B cell (primary cell): ENCODE measurements around the gene TOM1L1. TPM values are rescaled to one million over a fixed set of nuclear protein-coding genes. Genes with fewer than 3 reads are reported as not detected.

Source experiments
- ATAC-seq: fragments of 200-7000 bp; cut with Tn5 transposase; one replicate; pipeline ENCODE4 v1.10.0; 2021; ENCODE audit warnings: low read depth, mild to moderate bottlenecking, moderate number of reproducible peaks, moderate library complexity
- CTCF ChIA-PET: fragments of 350-600 bp; sonication (Branson Sonifier 250); formaldehyde crosslinking; loops from one replicate; lab custom pipeline; 2021; ENCODE audit warnings: antibody characterized with exemption, inconsistent platforms; lab: Charles Lee
- POLR2A ChIA-PET: fragments of 350-600 bp; sonication (Branson Sonifier 250); formaldehyde crosslinking; loops from one replicate; lab custom pipeline; 2021; ENCODE audit warnings: antibody characterized with exemption; lab: Charles Lee
- DNase-seq: peaks from one replicate; pipeline ENCODE4 v3.0.0; 2013
- H2AFZ ChIP-seq: 2 replicates; pipeline ENCODE4 v1.6.1; 2012; ENCODE audit warnings: mild to moderate bottlenecking, low read depth, low read length; ENCODE audit not compliant: insufficient read depth, poor library complexity, severe bottlenecking
- H3K27ac ChIP-seq, 2 donors: 1 replicate in 1 of 2; 2 replicates in 1 of 2; pipeline ENCODE4 v1.5.1; 2012 to 2013; ENCODE audit warnings: low read length in 2 of 2, mild to moderate bottlenecking in 2 of 2, moderate library complexity in 1 of 2
- H3K27me3 ChIP-seq, 4 experiments: fragments of 200-600 bp in 1 of 4; sonication (generic) in 1 of 4; replicated peaks in 1 of 4; 1 replicate in 2 of 4; 2 replicates in 2 of 4; pipeline versions ENCODE4 v1.6.1 to v1.7.0; 2013 to 2016; ENCODE audit warnings: low read length in 3 of 4, mild to moderate bottlenecking in 2 of 4, mixed read lengths in 1 of 4, moderate library complexity in 1 of 4; ENCODE audit not compliant: insufficient read depth in 4 of 4, control insufficient read depth in 3 of 4; ENCODE audit errors: control extremely low read depth in 1 of 4
- H3K36me3 ChIP-seq, 2 experiments: replicated peaks in 1 of 2; 1 replicate in 1 of 2; 2 replicates in 1 of 2; pipeline versions ENCODE4 v1.6.1 to v1.7.1; 2013; ENCODE audit warnings: low read length in 1 of 2; ENCODE audit not compliant: insufficient read depth in 2 of 2, control insufficient read depth in 1 of 2; ENCODE audit errors: control extremely low read depth in 1 of 2, extremely low read depth in 1 of 2
- H3K4me1 ChIP-seq, 2 donors: fragments of 200-600 bp in 1 of 2; sonication (generic) in 1 of 2; 1 replicate in 1 of 2; 2 replicates in 1 of 2; pipeline versions ENCODE4 v1.5.1 to v1.6.1; 2013 to 2017; ENCODE audit warnings: low read length in 2 of 2; ENCODE audit not compliant: control insufficient read depth in 2 of 2, insufficient read depth in 2 of 2
- H3K4me2 ChIP-seq: replicated peaks from 2 replicates; pipeline ENCODE3; 2012; ENCODE audit warnings: mild to moderate bottlenecking, low read depth, low read length; ENCODE audit not compliant: poor library complexity, severe bottlenecking
- H3K4me3 ChIP-seq, 5 experiments: fragments of 200-600 bp in 1 of 5; sonication (generic) in 1 of 5; 1 replicate in 3 of 5; 2 replicates in 2 of 5; pipeline versions ENCODE4 v1.5.1 to v1.7.0; 2011 to 2016; ENCODE audit warnings: low read length in 4 of 5, mild to moderate bottlenecking in 4 of 5, low read depth in 2 of 5, control low read depth in 1 of 5, moderate library complexity in 1 of 5; ENCODE audit not compliant: insufficient read depth in 1 of 5; ENCODE audit errors: control extremely low read depth in 1 of 5, extremely low read depth in 1 of 5
- H3K79me2 ChIP-seq: fragments of 200-600 bp; sonication (generic); one replicate; pipeline ENCODE4 v1.6.0; 2016; ENCODE audit warnings: low read length; ENCODE audit not compliant: control insufficient read depth, insufficient read depth
- H3K9ac ChIP-seq: fragments of 200-600 bp; sonication (generic); 2 replicates; pipeline ENCODE4 v1.6.1; 2017; ENCODE audit warnings: mild to moderate bottlenecking, low read length, moderate library complexity
- H3K9me3 ChIP-seq, 3 donors: one replicate each; pipeline versions ENCODE4 v1.6.1 to v1.7.1; 2013; ENCODE audit warnings: low read length in 2 of 3; ENCODE audit not compliant: control insufficient read depth in 2 of 3, insufficient read depth in 1 of 3; ENCODE audit errors: control extremely low read depth in 1 of 3
- H4K20me1 ChIP-seq: 2 replicates; pipeline ENCODE4 v1.6.0; 2012; ENCODE audit warnings: mild to moderate bottlenecking, low read length; ENCODE audit not compliant: insufficient read depth, control insufficient read depth, poor library complexity, severe bottlenecking
- H3K27ac Mint-ChIP-seq: one replicate; pipeline ENCODE4 v1.8.0; 2021; ENCODE audit warnings: mixed read lengths
- H3K27me3 Mint-ChIP-seq: one replicate; pipeline ENCODE4 v1.8.0; 2021; ENCODE audit warnings: mixed read lengths
- H3K4me1 Mint-ChIP-seq: one replicate; pipeline ENCODE4 v1.8.0; 2021; ENCODE audit warnings: mixed read lengths
- H3K4me3 Mint-ChIP-seq: one replicate; pipeline ENCODE4 v1.8.0; 2021; ENCODE audit warnings: mixed read lengths
- H3K9me3 Mint-ChIP-seq: one replicate; pipeline ENCODE4 v1.8.0; 2022; ENCODE audit warnings: mixed read lengths; ENCODE audit not compliant: insufficient read depth
- EZH2 ChIP-seq: IDR thresholded peaks from 2 replicates; pipeline ENCODE4 v1.6.1; 2012; ENCODE audit warnings: borderline replicate concordance, low read depth, mild to moderate bottlenecking, moderate library complexity, low read length; ENCODE audit not compliant: insufficient read depth, poor library complexity, severe bottlenecking
- WGBS: methylation state at CpG from one replicate; pipeline ENCODE4 v1.1.5; 2013; ENCODE audit warnings: missing lambda C conversion rate; ENCODE audit not compliant: insufficient coverage; 5-methylcytosine and 5-hydroxymethylcytosine counted together
- intact Hi-C: fragments of 100-400 bp; cut with micrococcal nuclease; formaldehyde crosslinking; loops from one replicate; pipeline ENCODE4 v1.10.0; 2022
- polyA plus RNA-seq: library from polyadenylated mRNA; depleted of rRNA; stranded (reverse); fragments of >200 nt; gene quantifications from 2 replicates; pipeline ENCODE4 v1.2.3, GENCODE V29; 2012
- total RNA-seq, 2 donors: library from RNA; stranded (reverse); fragments of 120-200 nt in 1 of 2; gene quantifications; 1 replicate in 1 of 2; 2 replicates in 1 of 2; pipeline versions ENCODE4 v1.2.3 to v1.2.4, GENCODE V29; 2013 to 2022
- TF ChIP-seq, protein P1 (sequence below): fragments of 200-600 bp; IDR thresholded peaks from one replicate; pipeline ENCODE4 v1.8.0; 2022; ENCODE audit warnings: antibody characterized with exemption, mild to moderate bottlenecking

Gene TOM1L1
- total and polyA plus RNA-seq, 2 donors (not counting 1 experiment from before 2014, with no cell fraction given), result not detected

DNA sequence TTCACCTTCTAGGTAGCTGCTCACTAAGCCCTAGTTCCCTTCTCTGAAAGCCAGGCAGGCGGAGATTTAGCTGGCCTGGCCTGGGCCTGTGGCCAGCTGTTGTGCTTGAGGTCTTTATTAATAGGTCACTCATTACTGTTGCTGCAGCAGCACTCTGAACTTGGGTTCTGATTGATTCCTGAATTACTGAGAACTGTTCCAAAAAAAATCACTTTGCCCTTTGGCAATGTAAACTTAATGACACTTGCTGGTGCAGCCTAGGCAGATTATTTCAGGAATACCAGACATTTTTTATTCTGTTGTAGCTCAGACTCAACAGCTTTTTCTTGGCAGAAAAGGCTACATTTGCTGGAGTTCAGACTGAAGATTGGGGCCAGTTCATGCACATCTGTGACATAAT is 2.7 kb downstream of the TOM1L1 start:
- peaks cover 0 to 7% of the 10 kb centered on the region in 2 donors for H3K4me1 ChIP-seq
- no peaks in the 10 kb centered on the region for H3K79me2 ChIP-seq
- H2AFZ ChIP-seq, result no peak overlapping the region
- H3K9me3 ChIP-seq, result no peaks in the 10 kb centered on the region
- no peak for DNase-seq
- H3K27me3 ChIP-seq, result peaks cover 0 to 16% (median 4%) of the 10 kb centered on the region in 4 experiments
- WGBS, result no CpG with 5 or more reads among the region's 1 CpG
- Mint-ChIP-seq H3K4me3 (no peak overlapping the region), H3K27ac (no peak overlapping the region), H3K4me1 (peaks cover 8% of the 10 kb centered on the region), H3K27me3 (peaks cover 29% of the 10 kb centered on the region), H3K9me3 (no peaks in the 10 kb centered on the region)
- no peak overlapping the region for H3K4me2 ChIP-seq
- ATAC-seq, result no peak
- H3K4me3 ChIP-seq, result no peak overlapping the region
- TF ChIP-seq EZH2, result no peak
- TF ChIP-seq, protein P1, sequence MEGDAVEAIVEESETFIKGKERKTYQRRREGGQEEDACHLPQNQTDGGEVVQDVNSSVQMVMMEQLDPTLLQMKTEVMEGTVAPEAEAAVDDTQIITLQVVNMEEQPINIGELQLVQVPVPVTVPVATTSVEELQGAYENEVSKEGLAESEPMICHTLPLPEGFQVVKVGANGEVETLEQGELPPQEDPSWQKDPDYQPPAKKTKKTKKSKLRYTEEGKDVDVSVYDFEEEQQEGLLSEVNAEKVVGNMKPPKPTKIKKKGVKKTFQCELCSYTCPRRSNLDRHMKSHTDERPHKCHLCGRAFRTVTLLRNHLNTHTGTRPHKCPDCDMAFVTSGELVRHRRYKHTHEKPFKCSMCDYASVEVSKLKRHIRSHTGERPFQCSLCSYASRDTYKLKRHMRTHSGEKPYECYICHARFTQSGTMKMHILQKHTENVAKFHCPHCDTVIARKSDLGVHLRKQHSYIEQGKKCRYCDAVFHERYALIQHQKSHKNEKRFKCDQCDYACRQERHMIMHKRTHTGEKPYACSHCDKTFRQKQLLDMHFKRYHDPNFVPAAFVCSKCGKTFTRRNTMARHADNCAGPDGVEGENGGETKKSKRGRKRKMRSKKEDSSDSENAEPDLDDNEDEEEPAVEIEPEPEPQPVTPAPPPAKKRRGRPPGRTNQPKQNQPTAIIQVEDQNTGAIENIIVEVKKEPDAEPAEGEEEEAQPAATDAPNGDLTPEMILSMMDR, result no peak
- H3K9ac ChIP-seq, result no peak overlapping the region
- intact Hi-C loops, result no loop called here
- CTCF ChIA-PET, result no interaction called here
- no peaks in the 10 kb centered on the region for H3K36me3 ChIP-seq
- no peaks in the 10 kb centered on the region for H4K20me1 ChIP-seq
- POLR2A ChIA-PET, result no interaction called here
- no peak overlapping the region for H3K27ac ChIP-seq

DNA sequence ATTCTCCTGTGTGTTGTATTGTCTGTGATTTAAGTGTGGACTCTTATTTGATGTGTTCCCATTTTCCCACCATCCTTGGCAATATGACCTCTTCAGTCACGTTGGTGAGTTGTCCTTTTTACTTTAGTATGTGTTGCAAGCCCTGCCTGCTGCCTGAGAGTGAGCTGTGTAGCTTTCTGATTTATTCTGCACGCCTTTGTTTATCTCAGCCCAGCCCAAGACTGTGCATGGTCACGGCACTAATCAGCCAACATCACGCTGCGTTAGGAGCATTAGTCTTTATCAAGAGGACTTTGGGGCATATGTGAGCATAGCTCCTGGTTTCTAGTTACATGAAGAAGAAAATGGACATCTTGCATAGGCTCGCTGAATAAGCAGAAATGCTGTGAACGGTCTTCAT is 6.0 kb downstream of the TOM1L1 start:
- WGBS, result 87% methylated on average over 5 of the region's 7 CpGs
- DNase-seq, result no peak
- ATAC-seq, result no peak
- TF ChIP-seq, protein P1, result no peak
- no peak for TF ChIP-seq EZH2
- H3K4me1 ChIP-seq, result no peaks in the 10 kb centered on the region
- H3K27ac ChIP-seq, result no peak overlapping the region
- Mint-ChIP-seq H3K9me3 (no peaks in the 10 kb centered on the region), H3K27ac (no peak overlapping the region), H3K4me3 (no peak overlapping the region), H3K4me1 (no peaks in the 10 kb centered on the region), H3K27me3 (peaks cover 5% of the 10 kb centered on the region)
- no peaks in the 10 kb centered on the region for H3K79me2 ChIP-seq
- no peak overlapping the region for H3K4me3 ChIP-seq
- H3K27me3 ChIP-seq, result no peaks in the 10 kb centered on the region
- intact Hi-C loops, result no loop called here
- no peaks in the 10 kb centered on the region for H3K9me3 ChIP-seq
- H3K4me2 ChIP-seq, result no peak overlapping the region
- no peaks in the 10 kb centered on the region for H4K20me1 ChIP-seq
- H3K36me3 ChIP-seq, result no peaks in the 10 kb centered on the region
- H2AFZ ChIP-seq, result no peak overlapping the region
- POLR2A ChIA-PET, result no interaction called here
- CTCF ChIA-PET, result no interaction called here
- H3K9ac ChIP-seq, result no peak overlapping the region
